K562 (cell line): ENCODE measurements around the gene PLEKHH2. TPM values are rescaled to one million over a fixed set of nuclear protein-coding genes. Genes with fewer than 3 reads are reported as not detected.
A peak's percentile ranks its signal among the peaks of the same experiment; 100 is the strongest.

Source experiments
- ATAC-seq: fragments of 200-7000 bp; cut with Tn5 transposase; 3 replicates; pipeline ENCODE4 v1.9.1; 2020; ENCODE audit warnings: moderate library complexity
- BruUV-seq: library from RNA; stranded (reverse); fragments of 400-500 nt; replicated peaks from 2 replicates; lab custom pipeline; 2021; lab: Mats Ljungman, UMichigan
- CTCF ChIA-PET: fragments of 300-600 bp; formaldehyde crosslinking; extraction: SDS; loops from one replicate; lab custom pipeline; 2021; ENCODE audit warnings: low intra/inter-chr PET ratio; lab: Yijun Ruan, JAX
- POLR2A ChIA-PET: fragments of 300-600, 350-650 bp; sonication (Branson Sonifier 250); formaldehyde crosslinking; extraction: SDS; loops from one replicate; lab custom pipeline; 2021; ENCODE audit warnings: antibody characterized with exemption, inconsistent platforms; lab: Yijun Ruan, JAX
- DNase-seq, 4 experiments: peaks; one replicate each; pipeline versions ENCODE4 v3.0.0 to v3.0.0-alpha.2; 2011 to 2018; ENCODE audit warnings: low spot score in 3 of 4, mixed read lengths in 3 of 4; ENCODE audit errors: extremely low read depth in 1 of 4
- FAIRE-seq: peaks from 2 replicates; lab custom pipeline; 2011; peaks lifted over from hg19 to GRCh38; lab: Jason Lieb, UNC
- H2AFZ ChIP-seq: 2 replicates; pipeline ENCODE4 v1.6.0; 2011; ENCODE audit warnings: low read depth, low read length, control low read depth, inconsistent platforms
- H3K27ac ChIP-seq: fragments of 200-600 bp; 3 replicates; pipeline ENCODE4 v1.8.0; 2011; ENCODE audit warnings: low read depth, mild to moderate bottlenecking, control low read depth, inconsistent platforms, low read length, moderate library complexity, mixed read lengths; ENCODE audit errors: extremely low read depth
- H3K27me3 ChIP-seq, 2 experiments: fragments of 300-600 bp in 1 of 2; 2 replicates in 1 of 2; 3 replicates in 1 of 2; pipeline versions ENCODE4 v1.6.0 to v1.8.0; 2011; ENCODE audit warnings: inconsistent platforms in 2 of 2, low read length in 2 of 2, mild to moderate bottlenecking in 1 of 2, mixed read lengths in 1 of 2, moderate library complexity in 1 of 2; ENCODE audit not compliant: control insufficient read depth in 2 of 2, insufficient read depth in 2 of 2
- H3K36me3 ChIP-seq: fragments of 300-600 bp; 3 replicates; pipeline ENCODE4 v1.8.0; 2011; ENCODE audit warnings: mild to moderate bottlenecking, low read length, inconsistent platforms; ENCODE audit not compliant: control insufficient read depth, insufficient read depth
- H3K4me1 ChIP-seq, 2 experiments: fragments of 200-600 bp in 1 of 2; replicated peaks in 1 of 2; 2 replicates in 1 of 2; 3 replicates in 1 of 2; pipeline versions ENCODE4 v1.5.1 to v1.8.0; 2011; ENCODE audit warnings: inconsistent platforms in 2 of 2, low read length in 2 of 2, mild to moderate bottlenecking in 1 of 2, mixed read lengths in 1 of 2, moderate library complexity in 1 of 2; ENCODE audit not compliant: control insufficient read depth in 2 of 2, insufficient read depth in 2 of 2
- H3K4me2 ChIP-seq: 2 replicates; pipeline ENCODE4 v1.6.1; 2011; ENCODE audit warnings: low read length, control low read depth, inconsistent platforms, mixed read lengths; ENCODE audit not compliant: insufficient read depth
- H3K4me3 ChIP-seq: fragments of 200-600 bp; sonication (generic), shearing (Covaris generic); 2 replicates; pipeline ENCODE4 v1.5.1; 2016; ENCODE audit warnings: control low read depth, inconsistent platforms
- H3K79me2 ChIP-seq: fragments of 200-600 bp; 3 replicates; pipeline ENCODE4 v1.8.0; 2011; ENCODE audit warnings: low read length, inconsistent platforms; ENCODE audit not compliant: control insufficient read depth, insufficient read depth
- H3K9ac ChIP-seq, 2 experiments: 2 replicates each; pipeline versions ENCODE4 v1.6.0 to v1.6.1; 2011; ENCODE audit warnings: low read depth in 2 of 2, low read length in 2 of 2, control low read depth in 1 of 2, inconsistent platforms in 1 of 2, mild to moderate bottlenecking in 1 of 2, mixed read lengths in 1 of 2; ENCODE audit not compliant: insufficient read depth in 1 of 2
- H3K9me1 ChIP-seq: one replicate; pipeline ENCODE4 v1.6.0; 2011; ENCODE audit warnings: inconsistent platforms, mild to moderate bottlenecking, low read length, moderate library complexity; ENCODE audit not compliant: control insufficient read depth, insufficient read depth
- H3K9me3 ChIP-seq: replicated peaks from 2 replicates; pipeline ENCODE4 v1.5.1; 2011; ENCODE audit warnings: low read depth, low read length, inconsistent platforms; ENCODE audit not compliant: control insufficient read depth, insufficient read depth
- H4K20me1 ChIP-seq: replicated peaks from 2 replicates; pipeline ENCODE4 v1.6.1; 2011; ENCODE audit warnings: low read length, inconsistent platforms, mixed read lengths; ENCODE audit not compliant: control insufficient read depth, insufficient read depth
- SIX5 ChIP-seq, 2 experiments: IDR thresholded peaks; 2 replicates each; pipeline ENCODE4 v1.6.1; 2011; ENCODE audit warnings: low read length in 2 of 2, borderline replicate concordance in 1 of 2, low read depth in 1 of 2, mild to moderate bottlenecking in 1 of 2, moderate library complexity in 1 of 2; ENCODE audit not compliant: insufficient read depth in 1 of 2
- TFAM ChIP-seq: fragments of 250-450 bp; sonication (Bioruptor Pico); conservative IDR thresholded peaks from 2 replicates; pipeline ENCODE4 v1.5.0; 2021; ENCODE audit warnings: mild to moderate bottlenecking, moderate library complexity
- WGBS: fragments of 100-300 bp; shearing (Covaris generic); methylation state at CpG from one replicate; pipeline ENCODE4 v1.1.6; 2016; ENCODE audit warnings: low coverage, mixed read lengths; ENCODE audit not compliant: insufficient coverage; ENCODE audit errors: missing lambda C conversion rate; 5-methylcytosine and 5-hydroxymethylcytosine counted together
- in situ Hi-C: fragments of 300-500 bp; cut with MboI; formaldehyde crosslinking; loops from 4 replicates; pipeline ENCODE4 v1.15.0; 2018; ENCODE audit warnings: inconsistent platforms, mixed read lengths
- intact Hi-C: fragments of 100-400 bp; cut with micrococcal nuclease; formaldehyde crosslinking; loops from 2 replicates; pipeline ENCODE4 v1.14.2; 2022
- polyA plus RNA-seq, 8 experiments: library from polyadenylated mRNA; depleted of rRNA in 4 of 8; stranded (reverse) in 5 of 8; unstranded in 3 of 8; fragments of >200 nt; fragmentation: Nextera tagmentation in 2 of 8; fragmentation: Illumina TruSeq in 1 of 8; extraction: Ambion mirVana in 2 of 8; extraction: Trizol in 1 of 8; gene quantifications; 2 replicates each; pipeline versions ENCODE4 v1.2.1 to v1.2.3, GENCODE V29; 2011 to 2014; ENCODE audit warnings: inconsistent platforms in 1 of 8, missing spikeins in 1 of 8
- total RNA-seq, 7 experiments: library from RNA; depleted of rRNA in 6 of 7; stranded (reverse); fragments of >200 nt in 6 of 7; fragmentation: Illumina TruSeq in 2 of 7; extraction: Trizol in 2 of 7; gene quantifications; 2 replicates each; pipeline versions ENCODE4 v1.2.1 to v1.2.3, GENCODE V29; 2011 to 2021; ENCODE audit warnings: low replicate concordance in 1 of 7
- TF ChIP-seq, protein P1 (sequence below): sonication (generic); formaldehyde crosslinking; IDR thresholded peaks from 2 replicates; pipeline ENCODE4 v1.8.0; 2022; ENCODE audit warnings: mild to moderate bottlenecking, missing genetic modification reagents

The PLEKHH2 gene
- total and polyA plus RNA-seq, 9 of the 15 experiments (the other 6 are each of a cell fraction or from before 2014, with no cell fraction given), result 0.77 to 13.5 (median 2.7) TPM

DNA sequence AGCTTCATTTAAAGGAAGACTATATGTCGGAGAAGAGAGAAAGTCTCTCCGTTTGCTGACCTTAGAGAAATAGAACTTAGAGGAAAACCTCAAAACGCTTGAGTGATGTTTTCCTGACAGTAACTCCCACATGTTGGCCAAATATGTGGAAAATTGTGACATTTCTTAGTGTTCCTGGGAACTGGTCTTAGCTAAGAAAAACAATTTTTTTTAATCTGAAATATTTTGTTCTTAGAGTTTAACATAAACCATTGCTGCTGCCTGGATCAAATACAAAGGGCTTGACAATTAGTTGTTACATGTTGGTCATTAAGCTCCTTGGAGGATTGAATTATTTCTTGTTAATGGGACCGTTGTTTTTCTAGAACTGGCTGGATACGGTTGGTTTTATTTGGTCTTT, 153.1 kb downstream of the PLEKHH2 start:
- no peaks in the 10 kb centered on the region for H3K9me3 ChIP-seq
- no TSS peak for BruUV-seq
- no peak overlapping the region for H2AFZ ChIP-seq
- no peaks in the 10 kb centered on the region for H4K20me1 ChIP-seq
- H3K79me2 ChIP-seq, result no peaks in the 10 kb centered on the region
- intact Hi-C loops, result no loop called here
- H3K27ac ChIP-seq, result no peak overlapping the region
- no peak overlapping the region for H3K4me3 ChIP-seq
- in situ Hi-C loops, result no loop called here
- ChIA-PET CTCF (no interaction called here), POLR2A (interaction anchor here (0.6 to 0.8 kb wide), 4 partner anchors 16 to 964 kb away, joined by 3 to 5 read pairs (median 3); partner anchors contain the start of gene DYNC2LI1)
- WGBS, result 76% methylated on average over 5 of the region's 5 CpGs
- H3K9ac ChIP-seq, result no peak overlapping the region
- TF ChIP-seq SIX5 (IDR thresholded peaks at IDR 0.05; ENCODE audit: borderline replicate concordance in 1 of 2, insufficient read depth in 1 of 2, low read depth in 1 of 2, low read length in 2 of 2), result no peak
- H3K9me1 ChIP-seq, result no peaks in the 10 kb centered on the region
- no peaks in the 10 kb centered on the region for H3K4me1 ChIP-seq
- ATAC-seq (no peak), DNase-seq (no peak), FAIRE-seq (no peak)
- no peak overlapping the region for H3K4me2 ChIP-seq
- no peaks in the 10 kb centered on the region for H3K27me3 ChIP-seq
- no peaks in the 10 kb centered on the region; the same call in 2 of the 3 replicates for H3K36me3 ChIP-seq

DNA sequence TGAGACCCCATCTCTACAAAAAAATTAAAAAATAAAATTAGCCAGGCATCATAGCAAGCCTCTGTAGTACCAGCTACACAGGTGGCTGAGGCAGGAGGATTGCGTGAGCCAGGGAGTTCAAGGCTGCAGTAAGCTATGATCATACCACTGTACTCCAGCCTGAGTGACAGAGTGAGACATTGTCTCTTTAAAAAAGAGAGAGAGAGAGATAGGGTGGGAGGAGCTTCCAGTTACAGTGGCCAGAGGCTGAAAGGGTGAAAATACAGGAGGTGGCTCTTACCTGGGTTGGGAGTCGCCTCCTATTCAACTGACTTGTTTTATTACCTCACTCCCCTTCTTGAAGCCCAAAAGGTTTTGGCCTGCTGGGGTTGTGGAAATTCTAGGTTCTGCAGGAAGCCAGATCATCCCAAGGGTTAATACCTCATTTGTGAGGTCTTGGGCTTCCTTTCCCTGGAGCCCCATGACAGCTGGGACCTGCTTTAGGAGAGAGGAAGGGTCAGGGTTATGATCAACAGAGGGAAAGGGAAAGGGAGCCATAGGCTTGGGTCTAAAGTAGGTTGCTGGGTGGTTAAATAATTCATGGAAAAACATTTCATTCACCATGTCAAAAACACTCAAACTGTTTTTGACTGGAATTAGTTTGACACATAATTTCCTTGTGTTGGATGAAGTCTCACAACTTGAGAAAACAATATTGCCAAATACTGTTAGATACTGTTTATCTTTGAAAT, 154.1 kb downstream of the PLEKHH2 start:
- WGBS, result 64% methylated on average over 2 of the region's 2 CpGs
- ATAC-seq, result peak; percentile 84
- Histone ChIP-seq H3K36me3 (no peaks in the 10 kb centered on the region; the same call in 2 of the 3 replicates), H3K4me3 (no peak overlapping the region), H3K27ac (no peak overlapping the region), H3K27me3 (no peaks in the 10 kb centered on the region), H3K79me2 (no peaks in the 10 kb centered on the region), H2AFZ (peak overlapping the region; percentile 5; the same call in 1 of the 2 replicates), H3K4me1 (no peaks in the 10 kb centered on the region), H3K9me3 (no peaks in the 10 kb centered on the region), H4K20me1 (no peaks in the 10 kb centered on the region), H3K4me2 (no peak overlapping the region), H3K9me1 (no peaks in the 10 kb centered on the region), H3K9ac (no peak overlapping the region)
- peak; percentile 48 for FAIRE-seq
- intact Hi-C loops, result no loop called here
- BruUV-seq, result no TSS peak
- peak in 1 of 4 experiments; percentile 9 for DNase-seq
- POLR2A ChIA-PET, result interaction anchor here (1.0 to 1.1 kb wide), 2 partner anchors 9 to 15 kb away, joined by 3 read pairs; no protein-coding TSS in a partner anchor
- TF ChIP-seq, protein P1, sequence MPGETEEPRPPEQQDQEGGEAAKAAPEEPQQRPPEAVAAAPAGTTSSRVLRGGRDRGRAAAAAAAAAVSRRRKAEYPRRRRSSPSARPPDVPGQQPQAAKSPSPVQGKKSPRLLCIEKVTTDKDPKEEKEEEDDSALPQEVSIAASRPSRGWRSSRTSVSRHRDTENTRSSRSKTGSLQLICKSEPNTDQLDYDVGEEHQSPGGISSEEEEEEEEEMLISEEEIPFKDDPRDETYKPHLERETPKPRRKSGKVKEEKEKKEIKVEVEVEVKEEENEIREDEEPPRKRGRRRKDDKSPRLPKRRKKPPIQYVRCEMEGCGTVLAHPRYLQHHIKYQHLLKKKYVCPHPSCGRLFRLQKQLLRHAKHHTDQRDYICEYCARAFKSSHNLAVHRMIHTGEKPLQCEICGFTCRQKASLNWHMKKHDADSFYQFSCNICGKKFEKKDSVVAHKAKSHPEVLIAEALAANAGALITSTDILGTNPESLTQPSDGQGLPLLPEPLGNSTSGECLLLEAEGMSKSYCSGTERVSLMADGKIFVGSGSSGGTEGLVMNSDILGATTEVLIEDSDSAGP, result peak; percentile 69; the same call in 1 of the 2 replicates
- TF ChIP-seq TFAM (CRISPR knock-in tag), result no peak
- CTCF ChIA-PET, result no interaction called here
- in situ Hi-C loops, result no loop called here
